Uterus (tissue), 2 donors: ENCODE measurements around the gene PTPRG.

Experiments
- CTCF ChIP-seq, 4 experiments: fragments of 200-600 bp in 2 of 4; fragments of 450-650 bp in 2 of 4; sonication (generic) in 2 of 4; IDR thresholded peaks; one replicate each; pipeline ENCODE4 v1.5.1; 2016 to 2019; ENCODE audit warnings: antibody characterized with exemption in 4 of 4, mild to moderate bottlenecking in 2 of 4, moderate library complexity in 1 of 4
- POLR2A ChIP-seq, 2 donors: fragments of 450-650 bp; IDR thresholded peaks; one replicate each; pipeline ENCODE4 v1.6.1; 2016; ENCODE audit warnings: antibody characterized with exemption in 2 of 2, mild to moderate bottlenecking in 1 of 2, moderate library complexity in 1 of 2

DNA sequence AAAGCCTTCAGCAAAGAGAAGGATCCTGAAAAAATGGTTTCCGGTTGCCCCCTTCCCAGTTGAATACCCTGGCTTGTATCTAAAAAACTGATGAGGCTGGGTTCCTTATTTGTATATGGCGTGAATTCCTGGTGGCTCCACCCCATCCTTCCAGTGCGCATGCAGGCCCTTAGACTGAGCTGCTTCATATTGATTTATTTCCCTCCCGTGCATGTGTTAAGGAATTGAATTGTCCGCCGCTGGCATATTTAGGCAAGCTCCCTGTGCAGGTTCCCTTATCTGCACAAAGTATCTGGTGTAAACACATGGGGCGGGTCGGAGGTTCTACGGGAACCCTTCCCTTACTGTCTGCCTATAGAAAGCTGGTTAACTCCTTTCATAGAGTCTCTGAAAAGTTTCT is 449.6 kb downstream of the PTPRG start:
- TF ChIP-seq CTCF (IDR thresholded peaks at IDR 0.05) (no peak), POLR2A (IDR thresholded peaks at IDR 0.05) (no peak)
